HG03045 (cell line): ENCODE measurements around the gene DNAJA1.
"Not testable (repeated sequence)": the region's sequence is repeated elsewhere in the genome, so short reads cannot be mapped to it uniquely, and the experiment has no call there.

Experiments used
- ATAC-seq: cut with Tn5 transposase; IDR thresholded peaks from one replicate; pipeline ENCODE4 v1.9.1; 2021; ENCODE audit warnings: mild to moderate bottlenecking, moderate library complexity; ENCODE audit not compliant: unreplicated experiment

The DNAJA1 gene

DNA sequence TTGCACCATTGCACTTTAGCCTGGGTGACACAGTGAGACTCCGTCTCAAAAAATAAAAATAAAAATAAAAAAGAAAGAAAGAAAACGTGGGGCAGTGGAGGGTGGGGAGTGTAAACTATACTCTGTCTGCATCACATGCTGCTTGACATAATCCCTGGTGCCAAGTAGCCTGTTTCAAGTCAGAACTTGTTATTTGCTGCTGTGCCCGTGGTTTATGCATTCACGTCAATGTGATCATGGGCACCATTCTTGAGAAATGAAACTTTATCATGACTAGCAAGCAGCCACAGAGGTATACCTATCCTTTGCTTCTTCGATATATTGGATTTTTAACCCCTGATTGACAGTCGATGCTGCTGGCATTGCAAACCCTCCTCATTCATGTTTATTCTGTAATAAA lies 55.5 kb downstream of the DNAJA1 start:
- no peak for ATAC-seq

DNA sequence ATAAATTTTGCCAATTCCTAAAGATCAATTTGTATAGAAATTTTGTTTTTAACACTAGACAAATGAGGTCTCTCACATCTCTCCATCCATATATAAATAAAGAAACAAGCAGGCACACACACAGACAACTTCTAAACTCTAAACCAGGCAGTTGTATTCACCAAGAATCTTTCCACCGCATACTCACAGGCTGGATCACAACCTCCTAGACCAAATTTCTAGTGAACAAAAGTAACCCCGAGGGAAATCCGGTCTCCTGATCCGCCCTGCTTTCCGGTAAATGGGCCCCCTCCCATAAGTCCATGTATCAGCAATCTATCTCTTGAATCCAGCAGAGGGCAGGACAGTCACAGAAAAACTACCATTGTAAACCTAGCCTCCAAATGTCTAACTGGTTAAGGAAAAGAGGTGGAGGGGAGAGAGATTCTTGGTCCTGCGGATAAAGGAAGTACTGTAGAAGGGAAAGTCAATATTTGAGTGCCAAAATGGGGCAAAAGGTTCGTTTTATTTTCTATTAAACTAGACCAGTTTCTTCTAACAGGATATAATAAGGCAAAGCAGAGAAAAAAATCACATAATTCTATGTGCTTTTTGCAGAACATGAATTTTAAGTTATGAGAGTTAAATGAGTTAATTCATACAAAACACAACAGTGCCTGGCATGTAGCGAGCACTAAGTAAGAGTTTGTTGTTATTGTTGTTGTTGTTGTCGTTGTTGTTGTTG lies 56.2 kb downstream of the DNAJA1 start:
- no peak for ATAC-seq

DNA sequence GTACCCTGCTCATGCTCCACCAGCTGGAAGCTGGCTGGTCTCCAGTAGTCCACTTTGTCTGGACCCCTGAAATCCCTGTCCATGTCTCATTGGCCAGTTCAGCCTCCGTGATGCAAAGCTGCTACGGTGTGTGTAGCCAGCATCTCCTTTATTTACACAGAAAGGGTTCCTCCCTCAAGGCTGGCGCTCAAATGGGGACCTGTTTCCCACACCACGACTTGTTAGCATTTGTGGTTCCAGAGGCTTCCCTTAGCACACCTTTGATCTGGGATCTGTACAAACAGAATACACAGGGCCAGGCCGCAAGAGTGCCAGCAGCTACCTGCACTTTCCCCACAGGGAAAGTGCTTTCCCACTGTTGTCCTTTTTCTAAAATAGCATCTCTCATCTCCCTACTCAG lies 57.1 kb downstream of the DNAJA1 start:
- ATAC-seq = no peak

DNA sequence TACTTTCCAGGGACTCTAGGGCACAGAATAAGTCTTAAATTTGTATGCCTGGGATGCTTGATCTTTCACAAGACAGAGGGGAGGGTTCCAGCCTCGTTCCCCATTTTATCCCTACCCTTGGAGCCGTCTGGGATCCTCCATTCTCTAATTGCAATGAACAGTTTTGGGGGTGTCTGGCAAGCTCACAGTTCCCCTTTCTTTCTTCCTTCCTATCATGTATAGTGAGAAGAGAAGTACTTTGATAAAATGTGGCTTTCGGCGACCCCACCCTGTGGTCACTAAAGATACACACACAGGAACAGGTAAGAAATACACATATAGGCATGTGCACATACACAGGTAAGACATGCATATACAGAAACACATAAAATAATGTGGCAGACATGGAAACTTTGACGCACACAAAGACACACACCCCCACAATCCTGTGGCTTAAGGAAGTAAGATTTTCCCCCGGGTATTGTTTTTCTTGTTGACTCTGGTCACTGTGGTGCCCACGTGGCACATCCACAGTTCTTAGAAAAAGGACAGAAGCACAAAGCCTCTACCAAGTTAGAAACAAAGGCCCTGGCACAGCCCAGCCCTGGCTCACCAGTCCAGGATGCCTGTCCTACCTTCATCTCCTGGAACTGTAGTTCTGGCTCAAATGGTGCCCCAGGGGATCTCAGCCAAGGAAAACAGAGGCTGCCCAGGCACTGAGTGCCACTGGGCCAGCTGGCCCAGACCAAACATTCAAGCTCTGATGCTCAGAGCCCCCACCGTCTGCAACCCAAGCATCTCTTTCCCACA lies 57.7 kb downstream of the DNAJA1 start:
- ATAC-seq = no peak

DNA sequence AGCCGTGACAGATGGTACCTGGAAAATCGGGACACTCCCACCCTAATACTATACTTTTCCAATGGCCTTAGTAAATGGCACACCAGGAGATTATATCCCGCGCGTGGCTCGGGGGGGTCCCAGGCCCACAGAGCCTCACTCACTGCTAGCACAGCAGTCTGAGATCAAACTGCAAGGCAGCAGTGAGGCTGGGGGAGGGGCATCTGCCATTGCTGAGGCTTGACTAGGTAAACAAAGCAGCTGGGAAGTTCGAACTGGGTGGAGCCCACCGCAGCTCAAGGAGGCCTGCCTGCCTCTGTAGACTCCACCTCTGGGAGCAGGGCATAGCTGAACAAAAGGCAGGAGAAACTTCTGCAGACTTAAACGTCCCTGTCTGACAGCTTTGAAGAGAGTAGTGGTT lies 60.6 kb downstream of the DNAJA1 start:
- ATAC-seq = not testable (repeated sequence)
